HG02852 (cell line): ENCODE data around the gene MAP2K6.

Experiments used
- ATAC-seq: cut with Tn5 transposase; IDR thresholded peaks from one replicate; pipeline ENCODE4 v1.9.1; 2021; ENCODE audit warnings: mild to moderate bottlenecking, moderate library complexity; ENCODE audit not compliant: unreplicated experiment

MAP2K6 gene

DNA sequence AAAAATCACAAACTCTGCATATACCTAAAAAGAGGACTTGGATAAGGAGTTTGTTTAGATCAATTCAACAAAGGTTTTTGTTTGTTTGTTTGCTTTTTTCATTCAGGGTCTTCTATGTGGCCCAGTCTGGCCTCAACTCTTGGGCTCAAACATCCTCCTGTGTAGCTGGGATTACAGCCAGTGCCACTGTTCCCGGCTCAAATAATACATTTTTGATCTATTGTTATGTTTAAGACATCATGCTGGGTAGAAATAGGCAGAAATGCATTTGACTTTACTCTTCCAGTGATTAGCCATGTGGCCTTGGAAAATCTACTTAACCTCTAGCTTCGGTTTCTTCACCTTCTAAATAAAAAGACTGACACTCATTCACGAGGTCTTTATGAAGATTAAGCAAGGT, 11.5 kb downstream of the MAP2K6 start:
- ATAC-seq = no peak

DNA sequence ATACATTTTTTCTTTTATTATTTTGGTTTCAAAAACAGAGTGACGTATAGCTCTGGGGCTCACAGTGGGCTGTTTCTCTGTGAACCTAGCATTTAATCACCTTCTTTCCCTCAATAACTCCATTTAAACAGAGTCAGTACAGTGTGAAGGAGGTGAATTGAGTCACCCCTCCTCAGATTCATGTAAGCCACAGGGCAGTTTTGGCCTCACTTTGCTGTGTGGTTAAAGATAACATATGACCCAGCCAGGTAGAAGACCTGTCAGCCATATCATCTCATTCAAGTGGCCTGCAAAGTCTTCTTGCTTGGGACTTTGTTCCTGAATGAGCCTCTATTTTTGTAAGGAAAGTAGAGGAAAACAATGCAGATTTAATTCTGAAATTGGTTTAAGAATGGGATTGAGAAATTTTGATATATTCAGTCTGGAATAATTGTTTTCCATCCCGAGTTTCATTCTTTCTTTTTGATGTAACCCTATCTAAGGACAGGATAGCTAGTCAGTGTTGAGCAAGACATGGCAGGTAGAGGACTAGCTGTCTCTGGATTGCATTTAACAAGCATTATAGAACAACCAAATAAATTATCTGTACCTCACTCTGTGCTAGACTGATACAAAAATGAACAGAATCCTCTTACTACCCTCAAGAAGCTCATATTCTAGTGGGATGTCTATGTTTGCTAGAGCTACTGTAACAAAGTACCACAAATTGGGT, 13.1 kb downstream of the MAP2K6 start:
- no peak for ATAC-seq

DNA sequence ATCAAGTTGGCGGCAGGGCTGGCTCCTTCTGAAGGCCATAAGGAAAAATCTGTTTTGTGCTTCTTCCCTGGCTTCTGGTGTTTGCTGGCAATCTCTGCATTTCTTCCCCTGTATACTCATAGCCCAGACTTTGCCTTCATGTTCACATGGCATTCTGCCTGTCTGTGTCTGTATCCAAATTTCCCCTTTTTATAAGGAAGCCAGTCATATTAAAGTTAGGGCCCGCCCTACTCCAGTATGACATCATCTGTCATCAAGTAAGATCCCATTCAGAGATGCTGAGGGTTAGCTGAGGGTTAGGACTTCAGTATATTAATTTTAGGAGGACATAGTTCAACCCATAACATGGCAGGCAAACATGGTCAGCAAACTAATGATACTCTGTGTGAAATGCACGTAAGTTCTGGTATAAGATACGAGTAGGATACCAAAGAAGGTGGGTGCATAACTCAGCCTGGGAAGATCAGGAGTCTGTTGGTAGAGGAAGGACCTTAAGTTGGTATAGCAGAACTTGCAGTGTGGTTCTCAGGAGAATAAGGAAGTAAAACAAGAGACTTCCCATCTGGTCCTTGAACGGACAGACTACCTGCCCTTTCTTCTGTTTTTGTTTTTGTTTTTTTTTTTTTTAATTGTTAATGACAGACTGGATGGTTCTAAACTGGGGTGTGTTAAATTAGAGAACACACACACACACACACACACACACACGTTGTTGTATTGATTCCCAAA, 13.9 kb downstream of the MAP2K6 start:
- no peak for ATAC-seq

DNA sequence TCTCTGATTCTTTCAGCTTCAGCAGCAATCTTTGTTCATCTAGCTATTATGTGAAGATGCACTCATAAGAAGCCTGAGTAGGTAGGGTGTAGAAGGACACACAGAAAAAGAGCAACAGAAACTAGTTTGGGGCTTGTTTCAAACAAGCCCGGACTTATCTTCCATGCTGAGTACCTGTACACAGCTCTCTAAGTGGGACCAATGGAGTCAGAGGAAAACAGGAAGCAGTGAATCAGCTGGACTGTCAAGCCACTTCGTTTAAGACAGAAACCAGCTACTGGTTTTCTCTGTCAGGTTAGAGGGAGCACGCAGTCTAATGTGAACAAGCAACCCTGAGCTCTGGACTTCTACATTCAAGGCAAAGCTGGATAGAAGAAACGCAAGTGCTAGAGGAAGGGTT, 16.0 kb downstream of the MAP2K6 start:
- ATAC-seq = no peak

DNA sequence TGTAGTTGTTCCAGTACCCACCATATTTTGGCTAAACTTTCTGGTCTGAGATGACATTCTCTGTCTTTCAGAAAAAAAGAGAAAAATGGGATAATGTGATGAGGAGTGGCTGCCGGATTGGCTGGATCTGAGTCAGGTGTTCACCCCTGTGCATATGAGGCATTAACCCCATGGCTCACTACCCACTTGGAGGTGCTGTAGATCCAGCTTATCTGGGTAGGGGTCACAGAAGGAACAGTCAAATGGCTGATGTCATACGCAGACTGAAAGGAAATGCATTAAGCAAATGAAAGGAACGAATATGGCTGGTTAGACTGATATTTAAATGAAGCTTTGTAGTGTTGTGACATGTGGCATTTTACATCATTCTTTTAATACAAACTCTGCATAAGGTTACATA, 17.3 kb downstream of the MAP2K6 start:
- no peak for ATAC-seq

DNA sequence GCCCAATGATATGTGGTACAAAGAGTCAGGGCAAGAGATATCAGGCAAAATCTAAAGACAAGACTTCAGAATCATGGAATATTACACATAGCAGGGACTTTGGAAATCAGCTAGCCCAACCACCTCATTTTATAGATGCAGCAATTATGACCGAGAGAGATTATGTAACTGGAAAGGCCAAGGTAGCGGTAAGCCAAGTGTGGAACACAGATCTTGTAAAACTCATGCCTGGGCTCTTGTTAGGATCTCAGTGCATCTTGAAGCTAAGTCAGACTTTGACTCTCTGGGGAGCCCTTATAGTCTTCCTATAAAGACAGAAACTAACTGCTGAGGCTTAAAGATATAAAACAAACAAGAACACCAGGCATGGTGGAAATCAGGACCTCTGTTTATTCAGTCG, 18.6 kb downstream of the MAP2K6 start:
- ATAC-seq = no peak

DNA sequence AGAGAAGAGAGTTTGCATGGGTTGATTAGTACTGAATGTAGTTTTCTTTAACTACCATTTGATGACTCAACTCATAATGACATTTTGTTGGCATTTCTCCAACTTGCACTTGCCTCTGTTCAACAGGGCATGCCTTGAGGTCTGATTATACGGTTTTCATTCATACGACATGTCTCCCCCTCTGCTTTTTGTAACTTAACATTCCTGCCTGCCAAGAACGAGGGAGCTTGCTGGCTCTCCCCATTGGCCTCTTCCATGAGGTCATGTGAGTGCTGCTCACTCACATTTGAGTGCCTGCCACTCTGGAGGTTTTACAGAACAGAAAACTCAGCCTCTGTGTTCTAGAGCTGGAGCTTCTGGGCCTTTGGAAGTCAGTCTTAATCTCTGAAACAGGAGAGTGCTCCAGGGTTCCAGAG, 19.7 kb downstream of the MAP2K6 start:
- ATAC-seq = no peak

DNA sequence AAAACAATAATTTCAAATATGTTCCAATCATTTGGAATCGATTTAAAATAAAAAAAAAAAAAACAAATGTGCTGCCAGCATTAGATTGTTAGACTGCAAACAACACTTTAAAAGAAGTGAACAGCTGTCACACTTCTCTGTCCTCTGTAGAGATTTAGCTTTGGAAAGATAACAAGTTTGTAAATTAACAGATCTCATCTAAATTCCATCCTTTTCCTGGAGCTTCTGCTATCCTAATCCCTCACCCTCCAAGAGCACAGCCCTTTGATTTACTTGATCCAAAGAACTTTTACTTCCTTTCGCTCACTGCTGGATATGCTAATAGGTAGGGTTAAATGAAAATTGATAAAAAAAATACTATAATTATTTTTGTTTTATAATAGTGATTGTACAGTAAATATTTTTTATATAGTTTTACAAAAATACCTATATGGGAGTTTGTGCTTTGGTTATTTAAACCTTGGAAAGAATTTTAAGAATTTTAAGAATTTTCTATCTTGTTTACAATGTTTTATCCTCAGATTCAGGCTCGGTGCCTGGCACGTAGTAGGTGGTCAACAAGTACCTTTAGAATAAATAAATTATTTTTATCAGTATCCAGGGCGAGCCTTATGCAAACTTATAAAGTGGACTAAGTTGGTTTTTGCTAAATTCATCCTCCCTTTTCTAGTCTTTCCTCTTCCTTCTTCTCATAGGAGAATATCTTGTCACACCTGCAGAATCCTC, 21.6 kb downstream of the MAP2K6 start:
- no peak for ATAC-seq

DNA sequence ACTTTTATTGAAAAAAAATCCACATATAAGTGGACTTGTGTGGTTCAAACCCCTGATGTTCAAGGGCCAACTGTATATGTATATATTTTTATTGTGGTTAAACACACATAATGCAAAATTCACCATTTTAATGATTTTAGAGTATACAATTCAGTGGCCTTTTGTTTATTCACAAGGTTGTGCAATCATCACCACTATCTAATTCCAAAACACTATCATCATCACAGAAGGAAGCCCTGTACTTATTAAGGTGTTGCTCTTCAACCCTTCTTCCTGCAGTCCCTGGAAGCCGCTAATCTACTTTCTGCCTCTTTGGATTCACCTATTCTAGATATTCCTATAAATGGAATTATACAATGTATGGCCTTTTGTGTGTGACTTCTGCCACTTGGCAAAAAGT, 23.0 kb downstream of the MAP2K6 start:
- ATAC-seq = no peak

DNA sequence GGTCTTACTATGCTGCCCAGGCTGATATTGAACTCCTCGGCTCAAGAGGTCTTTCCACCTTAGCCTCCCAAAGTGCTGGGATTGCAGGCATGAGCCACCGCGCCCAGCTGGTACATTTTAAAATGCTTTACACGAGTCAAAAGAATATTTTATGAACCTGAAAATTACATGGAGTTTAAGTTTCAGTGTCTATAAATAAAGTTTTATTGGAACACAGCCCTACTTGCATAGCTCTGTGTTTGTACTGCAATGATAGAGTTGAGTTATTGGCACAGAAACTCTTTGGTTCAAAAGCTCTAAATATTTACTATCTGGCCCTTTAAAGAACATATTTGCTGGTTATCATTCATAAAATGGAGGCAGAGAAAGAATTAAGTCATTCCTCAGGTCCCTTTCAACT, 24.3 kb downstream of the MAP2K6 start:
- no peak for ATAC-seq

DNA sequence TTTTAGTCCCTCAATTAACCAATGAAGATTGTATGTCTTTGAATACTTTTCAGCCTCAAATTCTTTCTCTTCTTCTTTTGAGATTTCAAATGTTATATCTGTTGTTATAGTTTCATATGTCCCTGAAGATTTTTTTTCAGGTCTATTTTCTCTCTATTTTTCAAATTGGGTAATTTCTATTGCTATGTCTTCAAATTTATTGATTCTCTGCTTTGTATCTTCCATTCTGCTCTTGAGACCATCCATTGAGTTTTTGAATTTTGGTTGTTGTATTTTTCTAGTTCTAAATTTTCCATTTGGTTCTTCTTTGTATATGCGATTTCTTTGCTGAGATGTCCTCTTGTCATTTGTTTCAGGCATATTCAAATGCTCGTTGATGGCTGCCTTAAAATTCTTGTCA, 26.7 kb downstream of the MAP2K6 start:
- ATAC-seq = no peak

DNA sequence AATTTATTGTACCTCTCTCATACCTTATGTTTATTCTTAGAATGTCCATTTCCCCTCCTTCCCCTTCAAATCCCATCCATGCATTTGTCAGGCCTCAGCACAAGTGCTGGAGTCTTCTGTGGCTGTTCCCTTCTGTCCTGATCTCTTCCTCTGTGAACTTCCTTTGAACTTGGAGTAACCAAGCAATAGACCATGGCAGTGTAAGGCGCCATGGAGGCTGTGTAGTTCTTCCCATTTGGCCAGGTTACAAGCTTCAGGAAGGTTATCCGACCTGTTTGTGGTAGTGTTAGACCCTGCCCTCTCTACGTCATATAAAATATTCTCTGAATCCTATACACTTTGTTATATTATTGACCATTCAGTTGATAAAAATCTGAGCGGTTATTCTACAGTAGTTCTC, 28.6 kb downstream of the MAP2K6 start:
- ATAC-seq = no peak

DNA sequence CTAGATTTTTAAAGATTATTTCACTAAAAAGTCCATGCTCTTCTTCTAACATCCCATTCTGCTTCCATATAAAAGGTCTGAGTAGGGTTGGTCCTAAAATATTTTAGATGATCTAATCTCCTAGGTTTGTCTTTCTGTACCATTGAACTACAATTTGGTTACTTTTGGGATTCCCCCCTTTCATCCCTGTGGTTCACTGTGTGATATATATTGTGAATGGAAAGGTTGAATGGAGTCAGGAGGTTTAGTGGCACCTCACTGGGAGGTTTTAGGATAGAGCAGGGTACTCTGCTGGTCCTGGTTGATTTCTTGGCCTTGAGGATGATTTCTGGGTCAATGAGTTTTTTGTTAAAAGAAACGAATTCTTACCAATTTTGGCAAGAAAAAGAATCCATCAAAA, 29.5 kb downstream of the MAP2K6 start:
- ATAC-seq = no peak

DNA sequence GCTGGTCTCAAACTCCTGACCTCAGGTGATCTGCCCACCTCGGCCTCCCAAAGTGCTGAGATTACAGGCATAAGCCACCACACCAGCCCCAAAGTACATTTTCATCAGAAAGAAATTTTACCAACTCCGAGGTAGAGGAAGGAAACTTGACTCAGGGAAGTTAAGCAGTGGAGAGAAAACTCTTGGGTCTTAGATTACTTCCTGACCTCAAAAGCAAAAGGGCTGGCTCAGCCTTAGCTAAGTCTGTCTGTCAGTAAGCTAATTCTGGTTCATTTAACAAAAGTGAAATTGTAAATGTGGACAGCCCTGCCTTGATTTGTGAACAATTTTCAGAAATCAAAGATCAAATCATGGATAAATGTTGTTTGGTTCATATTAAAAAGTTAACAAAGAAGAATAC, 30.6 kb downstream of the MAP2K6 start:
- ATAC-seq = no peak

DNA sequence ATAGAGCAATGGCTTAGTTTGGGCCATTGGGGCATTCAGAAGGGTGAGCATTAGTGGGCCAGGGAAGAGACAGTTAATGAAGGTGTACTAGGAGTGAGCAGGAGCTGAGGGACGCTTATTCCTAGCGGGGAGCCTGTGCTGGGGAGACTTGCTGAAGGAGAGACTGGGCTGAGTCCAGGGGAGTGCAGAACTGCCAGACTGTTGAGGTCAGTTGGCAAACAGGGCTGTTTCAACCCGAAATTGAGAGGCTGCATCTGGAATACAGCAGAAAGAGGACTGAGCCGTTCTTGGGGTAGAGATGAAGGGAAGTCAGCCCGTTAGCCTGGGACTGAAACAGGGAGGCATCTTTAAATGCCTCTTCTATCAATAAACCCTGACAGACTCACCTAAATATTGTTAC, 33.2 kb downstream of the MAP2K6 start:
- no peak for ATAC-seq

DNA sequence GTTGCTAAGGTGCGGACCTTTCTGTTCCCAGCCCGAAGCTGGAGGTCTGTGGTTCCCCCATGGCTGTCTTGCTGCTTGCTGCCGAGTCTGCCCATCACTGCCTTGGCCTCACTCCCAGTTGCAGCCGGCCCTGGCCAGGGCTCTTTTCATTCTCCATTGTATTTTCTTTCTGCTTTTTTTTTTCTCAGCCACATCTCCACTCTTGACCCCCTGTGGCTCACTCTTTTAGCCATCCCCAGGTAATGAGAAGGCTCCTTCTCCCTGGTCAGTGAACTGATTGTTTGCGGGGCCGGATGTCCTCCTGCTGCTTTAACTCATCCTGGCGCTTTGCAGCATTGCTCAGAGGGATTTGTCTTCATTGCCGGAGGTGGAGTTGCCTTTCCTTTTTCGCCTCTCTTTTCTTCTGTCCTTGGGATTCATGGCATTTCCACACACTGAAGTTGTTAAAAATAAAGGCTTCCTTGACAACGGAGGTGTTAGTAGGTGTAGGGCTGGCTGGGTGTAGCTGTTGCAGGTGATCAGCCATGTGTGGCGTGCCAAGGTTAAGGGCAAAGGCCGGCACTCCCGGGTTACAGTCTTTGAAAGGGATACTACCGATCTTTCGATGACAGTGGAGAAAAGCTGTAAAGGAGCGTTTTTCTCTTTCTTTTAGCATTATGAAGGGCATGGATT, 34.1 kb downstream of the MAP2K6 start:
- no peak for ATAC-seq

DNA sequence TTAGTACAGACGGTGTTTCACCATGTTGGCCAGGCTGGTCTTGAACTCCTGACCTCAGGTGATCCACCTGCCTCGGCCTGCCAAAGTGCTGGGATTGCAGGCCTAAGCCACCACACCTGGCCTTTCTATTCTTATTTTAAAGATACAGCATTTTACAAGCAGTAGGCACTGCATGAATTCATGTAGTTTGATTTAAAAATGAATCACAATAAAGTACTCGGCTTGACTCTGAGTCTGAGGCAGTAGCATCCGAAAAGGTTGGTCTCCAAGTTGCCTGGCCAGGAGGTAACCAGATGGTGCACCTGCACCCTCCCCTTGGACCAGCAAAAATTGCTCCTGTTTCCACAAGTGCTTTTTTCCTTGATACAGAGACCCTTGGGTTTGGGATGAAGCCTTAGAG, 35.6 kb downstream of the MAP2K6 start:
- ATAC-seq = no peak

DNA sequence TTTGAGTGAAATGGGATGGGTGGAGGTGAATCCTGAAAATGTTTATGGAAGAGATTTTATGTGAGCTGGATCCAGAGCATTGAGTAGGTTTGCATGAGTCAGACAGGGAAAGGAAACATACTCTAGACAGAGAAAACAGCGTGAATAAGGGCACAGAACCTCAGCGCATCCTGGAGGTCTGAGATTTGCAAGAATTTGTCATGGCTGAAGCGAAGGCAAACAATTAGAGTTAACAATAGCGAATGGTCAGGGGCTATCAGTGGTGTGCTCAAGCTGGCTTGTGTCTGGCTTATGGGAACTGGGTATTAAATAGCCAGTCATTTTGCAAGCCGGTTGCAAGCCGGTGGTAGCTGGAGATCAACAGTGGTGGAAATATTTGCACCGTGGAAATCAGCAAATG, 36.4 kb downstream of the MAP2K6 start:
- peak; percentile 24 for ATAC-seq

DNA sequence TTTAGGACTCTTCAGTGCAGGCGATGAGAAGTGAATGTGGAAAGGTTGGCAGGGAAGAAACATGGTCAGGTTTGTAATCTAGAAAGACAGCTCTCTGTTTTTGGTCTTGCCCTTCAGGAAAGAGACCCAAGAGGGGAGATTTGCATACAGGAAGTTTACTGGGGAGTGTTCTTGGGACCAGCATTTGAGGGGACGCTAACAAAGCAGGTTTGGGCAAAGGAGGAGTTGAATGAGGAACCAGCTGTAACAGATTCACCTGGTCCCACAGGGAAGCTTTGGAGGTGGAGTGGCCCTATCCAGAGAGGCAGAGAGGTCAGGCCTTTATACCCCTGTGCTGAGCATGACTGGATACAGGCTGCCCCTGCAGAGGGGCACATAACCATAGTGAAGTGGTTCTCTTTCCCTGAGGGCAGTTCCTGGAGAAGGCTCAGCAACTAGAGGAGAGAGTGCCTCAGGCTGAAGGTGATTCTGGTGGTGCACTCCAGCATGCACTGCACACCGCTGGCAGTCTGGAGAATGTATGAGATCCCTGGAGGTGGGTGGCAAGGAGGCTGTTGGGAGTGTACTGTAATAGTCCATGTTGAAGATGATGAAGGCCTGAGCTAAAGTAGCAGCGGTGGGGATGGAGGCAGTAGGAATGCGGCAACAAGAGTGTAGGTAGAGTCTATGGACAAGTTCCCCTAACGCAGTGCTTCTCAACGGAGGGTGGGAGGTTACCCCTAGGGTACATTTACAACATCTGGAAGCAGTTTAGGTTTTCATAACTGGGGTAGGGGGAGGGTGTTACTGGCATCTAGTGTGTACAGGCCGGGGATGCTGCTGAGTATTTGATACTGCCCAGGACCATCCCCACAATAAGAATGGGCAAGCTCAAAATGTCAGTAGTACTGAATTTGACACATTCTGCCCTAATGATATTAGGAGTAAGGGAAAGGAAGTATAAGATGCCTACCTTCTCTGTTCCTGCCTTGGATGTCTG, 37.2 kb downstream of the MAP2K6 start:
- peak; percentile 82 for ATAC-seq

DNA sequence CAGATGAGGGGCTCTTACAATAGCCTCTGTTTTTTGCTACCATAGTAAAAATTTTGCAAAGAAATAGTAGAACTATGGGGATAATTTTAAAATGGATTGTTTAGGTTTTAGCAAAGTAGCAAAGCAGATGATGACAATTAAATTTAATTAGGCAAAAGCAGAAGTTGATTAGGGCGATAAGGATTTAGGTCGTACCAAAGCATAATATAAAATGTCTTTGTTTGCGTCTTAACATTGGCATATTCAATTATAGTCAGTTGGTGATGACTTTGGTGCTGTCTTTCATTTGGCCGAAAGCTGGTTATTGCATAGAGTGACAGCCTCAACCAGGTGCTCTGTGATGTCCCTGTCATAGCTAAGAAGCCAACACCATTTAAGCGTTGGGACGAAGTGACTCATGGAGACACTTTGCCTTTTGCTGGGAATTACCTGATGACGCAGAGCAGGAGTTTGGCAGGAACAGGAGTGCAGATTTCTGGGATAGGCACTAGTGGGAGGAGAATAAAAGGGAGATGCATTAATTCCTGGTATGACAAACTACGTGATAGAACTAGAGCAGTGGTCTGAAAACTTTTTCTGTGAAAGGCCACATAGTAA, 38.3 kb downstream of the MAP2K6 start:
- no peak for ATAC-seq
